ENCODE results near the gene C5orf46. TPM values are rescaled to one million over a fixed set of nuclear protein-coding genes. Genes with fewer than 3 reads are reported as not detected.

The C5orf46 gene
- polyA plus RNA-seq, 2 of the 4 experiments (the other 2 are of a cell fraction): not detected

DNA sequence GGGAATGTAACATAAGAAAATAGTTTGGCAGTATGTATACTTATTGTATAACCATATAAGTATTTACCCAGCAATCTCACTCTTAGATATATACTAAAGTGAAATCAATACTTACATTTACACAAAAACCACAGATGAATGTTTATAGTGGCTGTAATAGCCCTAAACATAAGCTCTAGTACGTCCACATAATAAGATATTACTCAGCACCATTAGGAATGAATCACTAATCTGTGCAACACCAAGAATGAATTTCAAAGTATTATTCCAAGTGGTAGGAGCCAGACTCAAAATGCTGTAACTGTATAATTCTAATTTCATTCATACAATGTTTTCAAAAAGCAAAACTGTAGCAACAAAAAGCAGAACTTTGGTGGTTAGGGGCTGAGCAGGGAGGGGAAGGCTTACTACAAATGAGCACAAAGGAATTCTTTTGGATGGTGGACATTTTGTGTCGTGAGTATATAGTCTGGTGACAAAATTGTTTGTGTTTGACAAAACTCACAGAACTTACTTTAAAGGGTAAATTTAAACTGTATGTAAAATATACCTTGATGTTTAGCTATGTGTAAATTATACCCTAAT lies 11.9 kb upstream of the C5orf46 start:
- no peak overlapping the region for H3K4me2 ChIP-seq
- POLR2A ChIA-PET: no interaction called here
- no peak overlapping the region for H3K27ac ChIP-seq
- FAIRE-seq (no peak), ATAC-seq (no peak), DNase-seq (ENCODE audit: low read depth in 1 of 2, low spot score in 1 of 2) (no peak)
- TF ChIP-seq HEYL (CRISPR knock-in tag; IDR thresholded peaks at IDR 0.05) (no peak), NFE2L2 (conservative IDR thresholded peaks at IDR 0.05; ENCODE audit: low read length) (no peak), CHD4 (IDR thresholded peaks at IDR 0.05; ENCODE audit: borderline replicate concordance) (no peak), HOXB13 (CRISPR knock-in tag; IDR thresholded peaks at IDR 0.05; ENCODE audit: low read depth) (no peak), SREBF2 (IDR thresholded peaks at IDR 0.05) (no peak), PHF8 (IDR thresholded peaks at IDR 0.05; ENCODE audit: borderline replicate concordance, low read depth) (no peak), POLR2A (IDR thresholded peaks at IDR 0.05; ENCODE audit: low read length) (no peak), TFCP2L1 (CRISPR knock-in tag; IDR thresholded peaks at IDR 0.05) (no peak), JUNB (IDR thresholded peaks at IDR 0.05) (no peak), HOXA7 (CRISPR knock-in tag; IDR thresholded peaks at IDR 0.05) (no peak), EP300 (IDR thresholded peaks at IDR 0.05) (no peak)
- CTCF ChIA-PET: interaction anchor here (0.7 kb wide), 1 partner anchor 95 kb away, joined by 4 read pairs; no protein-coding TSS in a partner anchor
- no peaks in the 10 kb centered on the region for H3K4me1 ChIP-seq
- no peaks in the 10 kb centered on the region for H3K9me3 ChIP-seq
- WGBS (ENCODE audit: missing lambda C conversion rate): 2% methylated on average over 2 of the region's 2 CpGs
- H3K4me3 ChIP-seq: no peak overlapping the region

GRCh38 chr5:147913786-147914185 lies 7.4 kb upstream of the C5orf46 start:
- H3K4me1 ChIP-seq: no peaks in the 10 kb centered on the region
- FAIRE-seq (no peak), DNase-seq (ENCODE audit: low read depth in 1 of 2, low spot score in 1 of 2) (no peak), ATAC-seq (no peak)
- H3K4me2 ChIP-seq: no peak overlapping the region
- no peak overlapping the region for H3K27ac ChIP-seq
- no peak overlapping the region for H3K4me3 ChIP-seq
- ChIA-PET CTCF (no interaction called here), POLR2A (no interaction called here)
- TF ChIP-seq KDM5A (IDR thresholded peaks at IDR 0.05): no peak
- WGBS (ENCODE audit: missing lambda C conversion rate): 29% methylated on average over 3 of the region's 3 CpGs
- H3K9me3 ChIP-seq: no peaks in the 10 kb centered on the region

DNA sequence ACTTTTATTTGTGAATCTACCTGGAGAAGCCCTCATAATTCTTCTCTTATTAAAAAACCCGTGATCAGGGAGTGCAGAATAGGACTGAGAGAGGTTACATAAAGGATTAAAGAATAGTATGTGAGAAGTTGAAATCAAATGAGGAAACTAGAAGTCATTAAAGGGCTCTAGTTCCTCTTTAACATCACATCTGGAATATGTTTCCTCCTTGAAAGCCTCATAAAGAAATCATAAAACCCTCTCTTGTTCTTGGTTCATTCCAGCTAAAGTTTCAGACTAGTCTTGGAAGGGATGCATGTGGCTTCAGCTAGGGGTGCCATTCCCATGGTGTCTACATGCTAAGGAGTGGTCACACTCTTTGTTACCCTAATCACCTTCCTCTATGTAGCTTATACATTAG lies 5.7 kb upstream of the C5orf46 start:
- CTCF ChIA-PET: interaction anchor here (1.3 kb wide), 1 partner anchor 10 kb away, joined by 3 read pairs; no protein-coding TSS in a partner anchor
- H3K4me2 ChIP-seq: no peak overlapping the region

DNA sequence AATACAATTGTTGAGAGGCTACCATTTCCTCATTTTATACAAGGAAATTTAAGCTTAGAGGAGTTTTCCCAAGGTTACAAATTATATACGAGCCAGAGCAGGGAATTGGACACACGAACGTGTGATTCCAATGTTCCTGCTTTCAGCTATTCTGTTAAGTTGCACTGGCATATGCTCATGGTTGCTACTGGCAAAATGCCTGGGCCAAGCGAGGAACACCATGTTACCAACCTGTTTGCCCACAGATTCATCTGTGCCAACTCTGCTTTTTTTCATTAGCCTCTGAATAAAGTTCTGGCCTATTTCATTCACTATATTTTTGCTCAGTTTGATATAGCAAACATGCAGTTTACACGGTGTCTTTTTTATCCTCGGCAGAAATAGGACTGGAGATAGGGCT lies 5.1 kb upstream of the C5orf46 start:
- H3K4me1 ChIP-seq: no peaks in the 10 kb centered on the region
- 23% methylated on average over 6 of the region's 6 CpGs for WGBS (ENCODE audit: missing lambda C conversion rate)
- H3K4me3 ChIP-seq: no peak overlapping the region
- H3K4me2 ChIP-seq: no peak overlapping the region
- no peak for DNase-seq (ENCODE audit: low read depth in 1 of 2, low spot score in 1 of 2)
- ATAC-seq: no peak
- ChIA-PET POLR2A (no interaction called here), CTCF (interaction anchor here (1.3 kb wide), 1 partner anchor 9 kb away, joined by 3 read pairs; no protein-coding TSS in a partner anchor)
- no peaks in the 10 kb centered on the region for H3K9me3 ChIP-seq
- no peak overlapping the region for H3K27ac ChIP-seq
- no peak for FAIRE-seq
- no peak for TF ChIP-seq EHF (CRISPR knock-in tag; IDR thresholded peaks at IDR 0.05)
- TF ChIP-seq BCL3 (IDR thresholded peaks at IDR 0.05): no peak
- TF ChIP-seq, protein P1, sequence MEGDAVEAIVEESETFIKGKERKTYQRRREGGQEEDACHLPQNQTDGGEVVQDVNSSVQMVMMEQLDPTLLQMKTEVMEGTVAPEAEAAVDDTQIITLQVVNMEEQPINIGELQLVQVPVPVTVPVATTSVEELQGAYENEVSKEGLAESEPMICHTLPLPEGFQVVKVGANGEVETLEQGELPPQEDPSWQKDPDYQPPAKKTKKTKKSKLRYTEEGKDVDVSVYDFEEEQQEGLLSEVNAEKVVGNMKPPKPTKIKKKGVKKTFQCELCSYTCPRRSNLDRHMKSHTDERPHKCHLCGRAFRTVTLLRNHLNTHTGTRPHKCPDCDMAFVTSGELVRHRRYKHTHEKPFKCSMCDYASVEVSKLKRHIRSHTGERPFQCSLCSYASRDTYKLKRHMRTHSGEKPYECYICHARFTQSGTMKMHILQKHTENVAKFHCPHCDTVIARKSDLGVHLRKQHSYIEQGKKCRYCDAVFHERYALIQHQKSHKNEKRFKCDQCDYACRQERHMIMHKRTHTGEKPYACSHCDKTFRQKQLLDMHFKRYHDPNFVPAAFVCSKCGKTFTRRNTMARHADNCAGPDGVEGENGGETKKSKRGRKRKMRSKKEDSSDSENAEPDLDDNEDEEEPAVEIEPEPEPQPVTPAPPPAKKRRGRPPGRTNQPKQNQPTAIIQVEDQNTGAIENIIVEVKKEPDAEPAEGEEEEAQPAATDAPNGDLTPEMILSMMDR (IDR thresholded peaks at IDR 0.05): no peak
- no peak for TF ChIP-seq HES2 (IDR thresholded peaks at IDR 0.05)
- TF ChIP-seq RAD21 (conservative IDR thresholded peaks at IDR 0.05 in 1 of 2, IDR thresholded peaks at IDR 0.05 in 1 of 2): no peak
- no peak for TF ChIP-seq NPAS2 (CRISPR knock-in tag; IDR thresholded peaks at IDR 0.05; ENCODE audit: borderline replicate concordance)
- no peak for TF ChIP-seq ZC3H11A (IDR thresholded peaks at IDR 0.05)
- TF ChIP-seq EHMT2 (IDR thresholded peaks at IDR 0.05; ENCODE audit: low read depth): no peak
- no peak for TF ChIP-seq NFE2L2 (conservative IDR thresholded peaks at IDR 0.05; ENCODE audit: low read length)
- no peak for TF ChIP-seq RNF2 (IDR thresholded peaks at IDR 0.05; ENCODE audit: borderline replicate concordance, low read depth)
- TF ChIP-seq KDM5A (IDR thresholded peaks at IDR 0.05): no peak
- TF ChIP-seq, protein P2, sequence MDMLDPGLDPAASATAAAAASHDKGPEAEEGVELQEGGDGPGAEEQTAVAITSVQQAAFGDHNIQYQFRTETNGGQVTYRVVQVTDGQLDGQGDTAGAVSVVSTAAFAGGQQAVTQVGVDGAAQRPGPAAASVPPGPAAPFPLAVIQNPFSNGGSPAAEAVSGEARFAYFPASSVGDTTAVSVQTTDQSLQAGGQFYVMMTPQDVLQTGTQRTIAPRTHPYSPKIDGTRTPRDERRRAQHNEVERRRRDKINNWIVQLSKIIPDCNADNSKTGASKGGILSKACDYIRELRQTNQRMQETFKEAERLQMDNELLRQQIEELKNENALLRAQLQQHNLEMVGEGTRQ (IDR thresholded peaks at IDR 0.05): no peak
- TF ChIP-seq RCOR1 (IDR thresholded peaks at IDR 0.05; ENCODE audit: low read depth, low read length): no peak

More for the DNA sequence above, 5.7 kb upstream of the C5orf46 start:
- H3K27ac ChIP-seq: no peak overlapping the region
- H3K4me1 ChIP-seq: no peaks in the 10 kb centered on the region
- H3K9me3 ChIP-seq: no peaks in the 10 kb centered on the region
- POLR2A ChIA-PET: no interaction called here
- H3K4me3 ChIP-seq: no peak overlapping the region
- TF ChIP-seq BCL3 (IDR thresholded peaks at IDR 0.05) (no peak), CHD4 (IDR thresholded peaks at IDR 0.05; ENCODE audit: borderline replicate concordance) (no peak), PHF8 (IDR thresholded peaks at IDR 0.05; ENCODE audit: borderline replicate concordance, low read depth) (no peak), RCOR1 (IDR thresholded peaks at IDR 0.05; ENCODE audit: low read depth, low read length) (no peak), FOSL2 (IDR thresholded peaks at IDR 0.05) (no peak), FOSL2 (CRISPR knock-in tag; IDR thresholded peaks at IDR 0.05) (no peak)
- FAIRE-seq (no peak), DNase-seq (ENCODE audit: low read depth in 1 of 2, low spot score in 1 of 2) (no peak), ATAC-seq (no peak)
- WGBS (ENCODE audit: missing lambda C conversion rate): 3% methylated on average over 1 of the region's 1 CpG

Measured in A549 (cell line).